H1 (cell line): Measurements from ENCODE around the gene SCGB2A2. TPM values are rescaled to one million over a fixed set of nuclear protein-coding genes. Genes with fewer than 3 reads are reported as not detected.
A peak's percentile ranks its signal among the peaks of the same experiment; 100 is the strongest.

Source experiments
- CTCF ChIA-PET: fragments of 300-600 bp; sonication (Branson Sonifier 250); formaldehyde crosslinking; loops from one replicate; lab custom pipeline; 2021; ENCODE audit not compliant: partially characterized antibody; lab: Charles Lee
- POLR2A ChIA-PET: fragments of 300-600 bp; sonication (Branson Sonifier 250); formaldehyde crosslinking; loops from one replicate; lab custom pipeline; 2021; ENCODE audit warnings: inconsistent platforms; ENCODE audit not compliant: partially characterized antibody; lab: Charles Lee
- DNase-seq, 2 experiments: peaks; one replicate each; pipeline versions ENCODE4 v3.0.0 to v3.0.0-alpha.2; 2010 to 2022; ENCODE audit warnings: low spot score in 2 of 2, low read depth in 1 of 2, mixed read lengths in 1 of 2
- FAIRE-seq: peaks from 2 replicates; lab custom pipeline; 2011; peaks lifted over from hg19 to GRCh38; lab: Jason Lieb, UNC
- H2AFZ ChIP-seq: 2 replicates; pipeline ENCODE4 v1.8.1; 2012; ENCODE audit warnings: low read length, inconsistent platforms
- H2AK5ac ChIP-seq: 2 replicates; pipeline ENCODE4 v1.6.1; 2013; ENCODE audit warnings: low read depth, low read length
- H2BK120ac ChIP-seq: replicated peaks from 2 replicates; pipeline ENCODE3; 2013; ENCODE audit warnings: low read depth, low read length, inconsistent platforms
- H2BK12ac ChIP-seq: 2 replicates; pipeline ENCODE4 v1.6.1; 2013; ENCODE audit warnings: low read depth, low read length
- H2BK15ac ChIP-seq: 2 replicates; pipeline ENCODE4 v1.6.1; 2013; ENCODE audit warnings: low read length
- H2BK20ac ChIP-seq: 2 replicates; pipeline ENCODE4 v1.6.1; 2013; ENCODE audit warnings: low read length
- H2BK5ac ChIP-seq: 2 replicates; pipeline ENCODE4 v1.6.1; 2013; ENCODE audit warnings: low read depth, low read length
- H3K14ac ChIP-seq: 2 replicates; pipeline ENCODE4 v1.6.1; 2013; ENCODE audit warnings: inconsistent platforms; ENCODE audit not compliant: insufficient read length
- H3K18ac ChIP-seq: 2 replicates; pipeline ENCODE4 v1.6.1; 2013; ENCODE audit warnings: low read length; ENCODE audit errors: extremely low read depth
- H3K23ac ChIP-seq: 2 replicates; pipeline ENCODE4 v1.6.1; 2013; ENCODE audit warnings: inconsistent platforms; ENCODE audit not compliant: insufficient read length
- H3K23me2 ChIP-seq: 2 replicates; pipeline ENCODE4 v1.6.1; 2013; ENCODE audit warnings: low read depth, low read length
- H3K27ac ChIP-seq: 2 replicates; pipeline ENCODE4 v1.6.1; 2011; ENCODE audit warnings: low read depth, low read length, inconsistent platforms
- H3K27me3 ChIP-seq, 4 experiments: replicated peaks in 1 of 4; 1 replicate in 1 of 4; 2 replicates in 3 of 4; pipeline versions ENCODE4 v1.6.1 to v1.8.1; 2011 to 2013; ENCODE audit warnings: low read length in 3 of 4, mild to moderate bottlenecking in 3 of 4, inconsistent platforms in 2 of 4, mixed read lengths in 2 of 4, moderate library complexity in 1 of 4; ENCODE audit not compliant: control insufficient read depth in 3 of 4, insufficient read depth in 3 of 4; ENCODE audit errors: extremely low read depth in 1 of 4
- H3K36me3 ChIP-seq, 4 experiments: 2 replicates each; pipeline versions ENCODE4 v1.6.1 to v1.8.1; 2011 to 2013; ENCODE audit warnings: mild to moderate bottlenecking in 4 of 4, low read length in 3 of 4, moderate library complexity in 2 of 4, control low read depth in 1 of 4, inconsistent platforms in 1 of 4; ENCODE audit not compliant: insufficient read depth in 4 of 4, control insufficient read depth in 2 of 4
- H3K4ac ChIP-seq: replicated peaks from 2 replicates; pipeline ENCODE3; 2013; ENCODE audit warnings: low read length, low read depth, mixed read lengths, inconsistent platforms; ENCODE audit not compliant: insufficient read length
- H3K4me1 ChIP-seq, 4 experiments: replicated peaks in 1 of 4; 1 replicate in 1 of 4; 2 replicates in 3 of 4; pipeline versions ENCODE4 v1.6.1 to v1.8.1; 2011 to 2013; ENCODE audit warnings: low read length in 3 of 4, inconsistent platforms in 2 of 4, mixed read lengths in 1 of 4; ENCODE audit not compliant: insufficient read depth in 4 of 4, control insufficient read depth in 3 of 4
- H3K4me2 ChIP-seq, 2 experiments: 2 replicates each; pipeline versions ENCODE4 v1.6.1 to v1.8.1; 2011 to 2013; ENCODE audit warnings: low read depth in 2 of 2, low read length in 2 of 2, control low read depth in 1 of 2, inconsistent platforms in 1 of 2, mild to moderate bottlenecking in 1 of 2; ENCODE audit not compliant: insufficient read depth in 1 of 2
- H3K4me3 ChIP-seq, 4 experiments: fragments of 200-600, 300-600 bp in 1 of 4; sonication (generic), shearing (Covaris generic), sonication (Bioruptor Twin) in 1 of 4; 2 replicates each; pipeline versions ENCODE4 v1.5.1 to v1.8.1; 2011 to 2016; ENCODE audit warnings: low read length in 4 of 4, low read depth in 3 of 4, control low read depth in 2 of 4, inconsistent platforms in 2 of 4, mild to moderate bottlenecking in 2 of 4, mixed read lengths in 1 of 4, moderate library complexity in 1 of 4; ENCODE audit not compliant: insufficient read depth in 2 of 4; ENCODE audit errors: extremely low read depth in 1 of 4
- H3K56ac ChIP-seq: replicated peaks from 2 replicates; pipeline ENCODE3; 2013; ENCODE audit warnings: low read depth, mild to moderate bottlenecking, mixed read lengths, low read length, inconsistent platforms; ENCODE audit not compliant: insufficient read length
- H3K79me1 ChIP-seq: 2 replicates; pipeline ENCODE4 v1.6.1; 2013; ENCODE audit warnings: low read depth, low read length, control low read depth
- H3K79me2 ChIP-seq, 2 experiments: 2 replicates each; pipeline versions ENCODE4 v1.6.1 to v1.8.1; 2012 to 2013; ENCODE audit warnings: low read length in 2 of 2, mild to moderate bottlenecking in 2 of 2, inconsistent platforms in 1 of 2; ENCODE audit not compliant: insufficient read depth in 2 of 2, control insufficient read depth in 1 of 2
- H3K9ac ChIP-seq, 4 experiments: replicated peaks in 1 of 4; 1 replicate in 1 of 4; 2 replicates in 3 of 4; pipeline versions ENCODE4 v1.6.1 to v1.8.1; 2011 to 2013; ENCODE audit warnings: low read depth in 3 of 4, low read length in 3 of 4, control low read depth in 2 of 4, mild to moderate bottlenecking in 2 of 4, moderate library complexity in 2 of 4, inconsistent platforms in 1 of 4; ENCODE audit errors: extremely low read depth in 1 of 4
- H3K9me3 ChIP-seq, 2 experiments: 2 replicates each; pipeline versions ENCODE4 v1.6.1 to v1.8.1; 2012 to 2013; ENCODE audit warnings: mild to moderate bottlenecking in 2 of 2, moderate library complexity in 2 of 2, control low read depth in 1 of 2, inconsistent platforms in 1 of 2, low read depth in 1 of 2, low read length in 1 of 2, mixed read lengths in 1 of 2; ENCODE audit not compliant: insufficient read depth in 2 of 2
- H4K20me1 ChIP-seq, 2 experiments: replicated peaks in 1 of 2; 2 replicates each; pipeline versions ENCODE3 to v1.8.1; 2011 to 2013; ENCODE audit warnings: inconsistent platforms in 2 of 2, low read length in 2 of 2, mild to moderate bottlenecking in 1 of 2; ENCODE audit not compliant: insufficient read depth in 2 of 2, control insufficient read depth in 1 of 2
- H4K5ac ChIP-seq: 2 replicates; pipeline ENCODE4 v1.6.1; 2013; ENCODE audit warnings: low read length, low read depth, mixed read lengths, inconsistent platforms; ENCODE audit not compliant: insufficient read length
- H4K8ac ChIP-seq: 2 replicates; pipeline ENCODE4 v1.8.0; 2013; ENCODE audit warnings: mild to moderate bottlenecking, moderate library complexity, low read length, inconsistent platforms; ENCODE audit not compliant: insufficient read depth; ENCODE audit errors: extremely low read depth
- H4K91ac ChIP-seq: replicated peaks from 2 replicates; pipeline ENCODE3; 2013; ENCODE audit warnings: low read length, mixed read lengths, inconsistent platforms; ENCODE audit not compliant: insufficient read length
- CEBPB ChIP-seq: IDR thresholded peaks from 2 replicates; pipeline ENCODE4 v1.6.1; 2012; ENCODE audit warnings: low read depth, low read length
- POU5F1 ChIP-seq: IDR thresholded peaks from 2 replicates; pipeline ENCODE4 v1.6.1; 2011; ENCODE audit warnings: low read depth, mild to moderate bottlenecking, low read length, moderate library complexity
- RAD21 ChIP-seq, 2 experiments: IDR thresholded peaks in 1 of 2; conservative IDR thresholded peaks in 1 of 2; 2 replicates each; pipeline ENCODE4 v1.6.1; 2011; ENCODE audit warnings: low read depth in 2 of 2, low read length in 2 of 2, improper control_type of control experiment in 1 of 2, inconsistent platforms in 1 of 2, mild to moderate bottlenecking in 1 of 2, moderate library complexity in 1 of 2
- WGBS, 2 experiments: shearing (Covaris generic) in 1 of 2; methylation state at CpG; one replicate each; pipeline versions ENCODE4 v1.1.6 to v1.1.7; 2013 to 2015; ENCODE audit warnings: low lambda C conversion rate in 2 of 2, mixed read lengths in 2 of 2, inconsistent platforms in 1 of 2, low coverage in 1 of 2, missing lambda C conversion rate in 1 of 2; ENCODE audit not compliant: insufficient replicate concordance in 2 of 2, insufficient coverage in 1 of 2, insufficient read length in 1 of 2; ENCODE audit errors: extremely low coverage in 1 of 2, missing lambda C conversion rate in 1 of 2; 5-methylcytosine and 5-hydroxymethylcytosine counted together
- long read RNA-seq, 2 experiments: library from RNA in 1 of 2; library from capped mRNA in 1 of 2; stranded (forward); transcript quantifications; one replicate each; pipeline ENCODE4 v2.0.0, GENCODE V29; 2021; ENCODE audit warnings: inconsistent platforms in 1 of 2
- polyA minus RNA-seq, 3 experiments: library from RNA; depleted of rRNA, polyadenylated mRNA; stranded (reverse); fragments of >200 nt; gene quantifications; 1 replicate in 2 of 3; 2 replicates in 1 of 3; pipeline ENCODE4 v1.2.3, GENCODE V29; 2011
- polyA plus RNA-seq, 7 experiments: library from polyadenylated mRNA; depleted of rRNA in 3 of 7; stranded (reverse) in 5 of 7; unstranded in 2 of 7; fragments of >200 nt in 5 of 7; fragments of 200-250 nt in 2 of 7; gene quantifications; 1 replicate in 5 of 7; 2 replicates in 1 of 7; 4 replicates in 1 of 7; pipeline versions ENCODE4 v1.2.1 to v1.2.3, GENCODE V29; 2011 to 2013; ENCODE audit warnings: missing spikeins in 2 of 7, mixed read lengths in 2 of 7
- total RNA-seq: library from RNA; stranded (reverse); fragmentation: NEBNext Ultra II Directional; extraction: Animal tissue kit (Norgen Biotek cat#: 25700); gene quantifications from 2 replicates; pipeline ENCODE4 v1.2.1, GENCODE V29; 2021
- TF ChIP-seq, protein P1 (sequence below), 3 experiments: IDR thresholded peaks; 1 replicate in 2 of 3; 2 replicates in 1 of 3; pipeline versions ENCODE4 v1.5.1 to v1.6.1; 2011; ENCODE audit warnings: low read length in 3 of 3, mild to moderate bottlenecking in 3 of 3, inconsistent platforms in 2 of 3, low read depth in 1 of 3, moderate library complexity in 1 of 3; ENCODE audit not compliant: insufficient read depth in 1 of 3; ENCODE audit errors: control extremely low read depth in 1 of 3

The SCGB2A2 gene
- total RNA-seq (not detected in 2 replicates), polyA plus RNA-seq (2011; rRNA removed) (not detected in 2 replicates), polyA minus RNA-seq (2011; rRNA and poly(A)+ RNA removed) (not detected in 2 replicates)
- polyA plus RNA-seq (2011; cell fraction: cytosol; rRNA removed): not detected
- polyA plus RNA-seq (2011; cell fraction: nucleus; rRNA removed): not detected
- not detected in 4 replicates for polyA plus RNA-seq (2012, experiment 1 of 2)
- not detected for polyA plus RNA-seq (2012, experiment 2 of 2)
- not detected for polyA plus RNA-seq (2013, experiment 1 of 2)
- polyA plus RNA-seq (2013, experiment 2 of 2): not detected
- not detected for polyA minus RNA-seq (2011; cell fraction: cytosol; rRNA and poly(A)+ RNA removed)
- polyA minus RNA-seq (2011; cell fraction: nucleus; rRNA and poly(A)+ RNA removed): not detected
- long read RNA-seq, experiment 1: 0 reads
- long read RNA-seq, experiment 2: 0 reads

DNA sequence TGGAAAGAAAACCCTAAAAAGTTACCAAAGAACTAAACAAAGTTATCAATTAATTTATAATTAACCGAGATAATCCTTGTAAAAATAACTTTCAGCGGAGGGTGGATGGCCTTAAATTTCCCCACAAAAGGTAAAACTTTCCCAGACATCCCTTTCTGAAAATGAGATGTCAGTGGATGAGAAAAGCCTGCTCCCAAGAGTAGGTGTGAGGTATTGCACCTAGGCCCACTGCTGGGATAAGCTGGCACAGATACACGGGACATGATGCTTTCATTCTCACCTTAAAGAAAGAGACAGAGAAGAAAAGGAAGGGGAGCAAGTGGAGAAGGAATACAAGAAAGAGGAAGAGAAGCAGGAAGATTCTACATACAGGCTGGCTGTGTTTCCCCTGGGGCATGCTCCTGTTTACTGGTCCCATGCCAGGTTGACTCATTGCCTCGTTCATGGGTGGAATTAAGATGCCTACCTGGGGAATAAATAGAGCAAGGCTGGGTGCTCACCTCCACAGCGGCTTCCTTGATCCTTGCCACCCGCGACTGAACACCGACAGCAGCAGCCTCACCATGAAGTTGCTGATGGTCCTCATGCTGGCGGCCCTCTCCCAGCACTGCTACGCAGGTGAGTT lies at the start of gene SCGB2A2:
Gene SCGB2A2 (plus strand): TSS at position 505 of the 625 bp plus-strand sequence. CDS start 59 bp downstream, at position 564.
- no peak within 1 kb of the TSS for H2BK15ac ChIP-seq
- H2AK5ac ChIP-seq: no peak within 1 kb of the TSS
- H4K5ac ChIP-seq: no peak within 1 kb of the TSS
- no peak within 1 kb of the TSS for H3K4me2 ChIP-seq
- H3K9ac ChIP-seq: no peak within 1 kb of the TSS
- H2BK5ac ChIP-seq: no peak within 1 kb of the TSS
- no peak within 1 kb of the TSS for H3K14ac ChIP-seq
- H3K4me3 ChIP-seq: no peak within 1 kb of the TSS
- H4K8ac ChIP-seq: no peak within 1 kb of the TSS
- H2BK12ac ChIP-seq: no peak within 1 kb of the TSS
- no peak within 1 kb of the TSS for H4K91ac ChIP-seq
- H3K79me1 ChIP-seq: no peaks in the 10 kb centered on the region
- ChIA-PET POLR2A (no interaction called here), CTCF (interaction anchor here (0.7 to 1.8 kb wide), 13 partner anchors 11 to 122 kb away, joined by 3 to 5 read pairs (median 3); no protein-coding TSS in a partner anchor)
- H3K56ac ChIP-seq: no peak within 1 kb of the TSS
- peaks cover 2% of the 10 kb centered on the region for H3K23me2 ChIP-seq
- H3K9me3 ChIP-seq: no peaks in the 10 kb centered on the region
- no peak within 1 kb of the TSS for H2BK20ac ChIP-seq
- H2AFZ ChIP-seq: no peak within 1 kb of the TSS
- 88% methylated on average over 10 of the region's 10 CpGs; no CpG with 5 or more reads in 1 of the 2 experiments for WGBS, 2 experiments
- no peaks in the 10 kb centered on the region for H4K20me1 ChIP-seq
- FAIRE-seq (no peak), DNase-seq (no peak)
- TF ChIP-seq CEBPB: no peak
- TF ChIP-seq POU5F1: no peak
- TF ChIP-seq RAD21 (IDR thresholded peaks at IDR 0.05 in 1 of 2, conservative IDR thresholded peaks at IDR 0.05 in 1 of 2; ENCODE audit: low read depth in 2 of 2, low read length in 2 of 2): peak; percentile 37 to 64
- TF ChIP-seq, protein P1, sequence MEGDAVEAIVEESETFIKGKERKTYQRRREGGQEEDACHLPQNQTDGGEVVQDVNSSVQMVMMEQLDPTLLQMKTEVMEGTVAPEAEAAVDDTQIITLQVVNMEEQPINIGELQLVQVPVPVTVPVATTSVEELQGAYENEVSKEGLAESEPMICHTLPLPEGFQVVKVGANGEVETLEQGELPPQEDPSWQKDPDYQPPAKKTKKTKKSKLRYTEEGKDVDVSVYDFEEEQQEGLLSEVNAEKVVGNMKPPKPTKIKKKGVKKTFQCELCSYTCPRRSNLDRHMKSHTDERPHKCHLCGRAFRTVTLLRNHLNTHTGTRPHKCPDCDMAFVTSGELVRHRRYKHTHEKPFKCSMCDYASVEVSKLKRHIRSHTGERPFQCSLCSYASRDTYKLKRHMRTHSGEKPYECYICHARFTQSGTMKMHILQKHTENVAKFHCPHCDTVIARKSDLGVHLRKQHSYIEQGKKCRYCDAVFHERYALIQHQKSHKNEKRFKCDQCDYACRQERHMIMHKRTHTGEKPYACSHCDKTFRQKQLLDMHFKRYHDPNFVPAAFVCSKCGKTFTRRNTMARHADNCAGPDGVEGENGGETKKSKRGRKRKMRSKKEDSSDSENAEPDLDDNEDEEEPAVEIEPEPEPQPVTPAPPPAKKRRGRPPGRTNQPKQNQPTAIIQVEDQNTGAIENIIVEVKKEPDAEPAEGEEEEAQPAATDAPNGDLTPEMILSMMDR (IDR thresholded peaks at IDR 0.05; ENCODE audit: control extremely low read depth in 1 of 3, insufficient read depth in 1 of 3, low read depth in 1 of 3, low read length in 3 of 3): peak; percentile 38 to 62 (median 47)
- no peaks in the 10 kb centered on the region for H3K79me2 ChIP-seq
- H3K18ac ChIP-seq: no peak within 1 kb of the TSS
- H3K27ac ChIP-seq: no peak within 1 kb of the TSS
- H3K36me3 ChIP-seq: no peaks in the 10 kb centered on the region
- no peaks in the 10 kb centered on the region for H3K4me1 ChIP-seq
- no peaks in the 10 kb centered on the region for H3K27me3 ChIP-seq
- H2BK120ac ChIP-seq: no peak within 1 kb of the TSS
- H3K4ac ChIP-seq: no peak within 1 kb of the TSS
- H3K23ac ChIP-seq: no peak within 1 kb of the TSS
